Measurements from ENCODE around the gene LIPC.

The LIPC gene

DNA sequence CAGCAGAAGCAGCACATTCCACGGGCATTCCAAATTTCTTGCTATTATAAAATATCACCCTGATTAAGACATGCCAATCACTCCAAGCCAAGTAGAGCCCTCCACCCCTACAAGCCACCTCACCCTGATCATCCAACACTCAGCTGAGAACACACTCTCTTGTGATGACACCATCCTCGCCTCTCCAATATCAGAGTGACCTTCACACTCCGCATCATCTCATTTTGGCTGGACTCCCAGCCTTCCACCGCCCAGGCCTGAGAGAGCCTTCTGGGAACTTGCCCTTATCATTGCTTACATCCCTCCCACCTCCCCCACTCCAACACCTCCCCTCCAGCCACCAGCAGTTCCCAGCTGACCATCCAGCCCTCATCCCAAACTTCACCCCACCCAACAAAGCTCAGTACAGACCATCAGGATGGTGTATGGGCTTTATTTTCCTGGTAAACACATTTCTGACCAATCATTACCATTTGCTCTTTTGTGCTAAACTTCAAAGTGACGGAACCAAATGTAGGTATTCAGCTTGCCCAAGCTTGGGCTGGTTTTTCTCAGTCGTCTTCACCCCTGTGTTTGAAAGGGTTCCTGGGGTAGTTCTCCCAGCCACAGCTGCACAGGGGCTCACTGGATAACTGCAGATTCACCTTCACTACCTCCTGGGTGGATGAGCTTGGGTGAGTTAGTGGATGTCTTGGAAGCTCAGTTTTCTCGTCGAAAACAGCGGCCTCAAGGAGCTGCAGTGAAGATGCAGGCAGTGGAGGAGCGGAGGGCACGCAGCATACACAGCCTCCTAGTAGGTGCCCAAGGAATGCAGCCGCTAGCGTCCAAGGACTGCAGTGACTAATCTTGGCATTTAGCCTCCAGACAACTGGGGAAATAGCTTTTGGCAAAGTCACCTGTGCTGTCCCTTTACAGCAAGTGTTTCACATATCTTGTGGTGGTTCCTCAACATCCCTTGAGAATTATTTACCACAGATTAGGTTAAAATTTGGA, 115.1 kb downstream of the LIPC start:
- no peak for DNase-seq
- Mint-ChIP-seq H3K4me3 (no peak overlapping the region), H3K4me1 (ENCODE audit: low read depth) (peaks cover 30% of the 10 kb centered on the region), H3K27ac (no peak overlapping the region), H3K27me3 (peaks cover under 1% of the 10 kb centered on the region), H3K36me3 (ENCODE audit: low read depth) (no peaks in the 10 kb centered on the region), H3K9me3 (no peaks in the 10 kb centered on the region)

DNA sequence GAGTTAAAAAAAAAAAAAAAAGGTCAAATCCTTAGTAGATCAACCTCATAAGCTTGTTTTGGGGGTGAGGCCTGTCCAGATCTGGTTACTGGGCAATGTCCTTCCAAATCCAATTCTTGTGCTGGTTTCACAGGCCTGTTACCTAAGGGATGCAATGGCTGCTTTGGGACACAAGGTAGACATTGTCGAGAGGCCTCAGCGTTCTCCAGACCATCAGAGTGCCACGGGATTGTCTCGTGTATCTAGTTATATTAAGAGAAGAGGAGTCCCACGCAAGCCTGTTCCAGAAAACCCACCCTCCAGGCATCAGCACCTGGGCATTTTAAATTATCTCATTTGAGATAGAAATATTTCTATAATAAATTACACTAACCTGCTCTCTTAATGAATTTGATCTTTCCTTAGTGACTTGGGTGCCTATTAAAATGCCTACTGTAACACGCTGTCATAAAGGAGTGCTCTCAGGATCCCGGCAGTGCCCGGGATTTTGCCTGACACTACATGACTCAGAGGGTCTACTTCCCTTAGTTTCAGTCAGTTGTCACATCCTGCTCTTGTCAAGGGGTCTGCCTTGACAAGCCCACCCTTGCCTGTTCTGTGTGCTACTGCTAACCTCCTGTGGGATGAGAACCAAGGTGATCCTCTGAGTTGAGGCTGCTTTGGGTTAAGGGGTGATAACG, 116.0 kb downstream of the LIPC start:
- DNase-seq: no peak
- Mint-ChIP-seq H3K27ac (no peak overlapping the region), H3K4me1 (ENCODE audit: low read depth) (peaks cover 33% of the 10 kb centered on the region), H3K36me3 (ENCODE audit: low read depth) (no peaks in the 10 kb centered on the region), H3K4me3 (no peak overlapping the region), H3K9me3 (no peaks in the 10 kb centered on the region), H3K27me3 (peaks cover 3% of the 10 kb centered on the region)

DNA sequence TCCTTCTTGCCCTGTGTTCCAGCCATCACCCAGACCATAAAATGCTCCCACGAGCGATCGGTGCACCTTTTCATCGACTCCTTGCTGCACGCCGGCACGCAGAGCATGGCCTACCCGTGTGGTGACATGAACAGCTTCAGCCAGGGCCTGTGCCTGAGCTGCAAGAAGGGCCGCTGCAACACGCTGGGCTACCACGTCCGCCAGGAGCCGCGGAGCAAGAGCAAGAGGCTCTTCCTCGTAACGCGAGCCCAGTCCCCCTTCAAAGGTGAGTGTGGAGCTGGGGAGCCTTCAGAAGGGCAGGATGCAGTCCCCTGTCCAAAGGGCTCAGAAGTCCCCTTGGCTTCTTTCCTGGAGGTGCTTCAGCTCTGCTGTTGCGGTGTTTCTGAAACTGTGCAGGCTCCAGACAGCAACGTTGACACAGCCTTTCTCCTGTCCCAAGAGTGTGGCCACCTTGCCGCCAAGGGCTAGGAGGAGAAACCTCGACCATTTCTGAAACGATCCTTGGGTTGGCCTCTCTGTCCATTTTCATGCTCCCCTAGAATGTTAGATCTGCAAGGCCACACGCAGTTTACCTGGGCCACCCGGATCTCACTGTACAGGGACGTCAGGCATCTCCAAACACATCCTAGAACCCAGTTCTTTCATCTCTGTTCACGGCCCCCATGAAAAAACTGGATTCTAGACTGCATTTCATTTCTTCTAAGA, 116.7 kb downstream of the LIPC start:
- H3K27ac Mint-ChIP-seq: no peak overlapping the region
- H3K4me3 Mint-ChIP-seq: no peak overlapping the region
- H3K27me3 Mint-ChIP-seq: peaks cover 3% of the 10 kb centered on the region
- DNase-seq: no peak
- no peaks in the 10 kb centered on the region for H3K9me3 Mint-ChIP-seq
- H3K4me1 Mint-ChIP-seq (ENCODE audit: low read depth): peaks cover 33% of the 10 kb centered on the region
- no peaks in the 10 kb centered on the region for H3K36me3 Mint-ChIP-seq (ENCODE audit: low read depth)

DNA sequence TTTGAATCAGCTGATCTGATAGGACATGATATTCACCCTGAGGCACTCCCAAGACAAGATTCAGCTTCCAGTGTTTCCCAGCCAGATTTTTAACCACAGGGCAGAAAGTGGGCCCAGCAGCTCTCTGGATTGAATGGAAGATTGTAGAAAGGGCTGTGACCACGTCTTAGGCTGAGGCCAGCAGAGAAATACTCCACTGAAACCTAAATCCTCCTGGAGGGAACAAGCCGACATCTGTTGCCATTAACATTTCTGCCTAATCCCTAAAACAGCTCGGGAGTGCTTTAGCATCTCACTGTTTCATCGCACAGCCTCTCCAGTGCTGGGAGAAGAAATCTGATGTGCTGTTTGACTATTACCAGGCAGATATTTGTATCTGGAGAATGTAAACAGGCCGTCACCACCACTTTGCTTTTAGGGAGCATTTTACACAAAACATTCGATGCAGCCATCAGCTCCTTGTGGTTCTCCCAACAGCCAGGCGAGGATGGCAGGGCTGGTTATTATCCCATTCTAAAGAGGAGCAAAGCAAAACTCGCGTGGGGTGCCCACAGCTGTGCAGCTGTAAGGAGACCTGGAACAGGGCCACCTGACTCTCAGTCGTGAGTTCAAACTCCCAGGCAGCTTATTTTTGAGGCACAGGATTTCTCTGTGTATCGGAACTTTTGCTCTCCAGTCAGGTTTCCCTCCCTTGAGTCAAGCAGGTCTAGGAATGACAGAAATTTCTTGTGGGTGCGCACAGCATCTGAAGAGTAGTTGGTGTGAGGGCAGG, 117.4 kb downstream of the LIPC start:
- Mint-ChIP-seq H3K27ac (no peak overlapping the region), H3K4me3 (no peak overlapping the region), H3K4me1 (ENCODE audit: low read depth) (peaks cover 33% of the 10 kb centered on the region), H3K9me3 (no peaks in the 10 kb centered on the region), H3K36me3 (ENCODE audit: low read depth) (no peaks in the 10 kb centered on the region), H3K27me3 (peaks cover 3% of the 10 kb centered on the region)
- no peak for DNase-seq

DNA sequence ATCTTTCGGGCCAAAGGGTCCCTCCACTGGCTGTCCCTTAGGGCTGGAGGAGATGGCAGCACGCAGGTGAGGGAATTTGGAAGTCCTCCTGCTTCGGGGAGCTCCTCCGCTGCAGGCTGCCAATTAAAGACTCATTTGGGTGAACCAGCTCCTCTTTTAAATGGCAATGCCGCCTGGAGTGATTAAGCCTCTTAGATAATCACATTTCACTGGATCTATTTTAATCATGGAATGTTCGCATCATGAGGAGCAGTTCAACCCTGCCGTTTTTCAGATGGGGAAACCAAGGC, 117.9 kb downstream of the LIPC start:
- H3K27me3 Mint-ChIP-seq: peaks cover 3% of the 10 kb centered on the region
- H3K4me3 Mint-ChIP-seq: no peak overlapping the region

DNA sequence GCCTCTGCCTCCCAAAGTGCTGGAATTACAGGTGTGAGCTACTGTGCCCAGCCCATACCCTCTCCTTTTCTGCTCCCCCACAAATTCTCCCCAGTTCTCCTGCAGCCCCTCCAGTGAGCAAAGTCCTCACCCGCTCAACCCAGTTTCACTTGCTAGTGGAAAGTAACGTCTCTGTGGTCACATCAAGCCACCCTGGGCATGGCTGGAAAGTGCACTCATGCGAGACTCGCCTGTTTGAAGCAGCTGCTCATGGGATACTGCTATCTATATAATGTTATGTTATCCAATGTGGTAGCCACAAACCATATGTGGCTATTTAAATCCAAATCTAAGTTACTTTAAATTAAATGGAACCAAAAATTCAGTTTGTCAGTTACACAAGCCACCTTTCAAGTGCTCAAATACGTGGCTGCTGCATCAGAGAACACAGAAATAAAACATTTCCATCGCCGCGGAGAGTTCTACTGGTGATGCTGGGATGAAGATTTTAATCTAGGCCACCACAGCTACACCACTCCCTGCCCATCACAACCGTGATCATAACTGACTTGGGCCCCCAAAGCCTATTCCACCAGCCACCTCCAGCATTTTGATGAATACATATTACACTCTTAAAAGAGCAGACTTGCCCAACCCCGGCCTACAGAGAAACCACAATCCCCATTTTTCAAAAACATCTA, 119.4 kb downstream of the LIPC start:
- no peaks in the 10 kb centered on the region for H3K9me3 Mint-ChIP-seq
- H3K36me3 Mint-ChIP-seq (ENCODE audit: low read depth): no peaks in the 10 kb centered on the region
- H3K4me3 Mint-ChIP-seq: no peak overlapping the region
- H3K27me3 Mint-ChIP-seq: peaks cover 3% of the 10 kb centered on the region
- no peak for DNase-seq
- H3K4me1 Mint-ChIP-seq (ENCODE audit: low read depth): peaks cover 19% of the 10 kb centered on the region
- no peak overlapping the region for H3K27ac Mint-ChIP-seq

More for the DNA sequence above, 117.9 kb downstream of the LIPC start:
- Mint-ChIP-seq H3K36me3 (ENCODE audit: low read depth) (no peaks in the 10 kb centered on the region), H3K27ac (no peak overlapping the region), H3K4me1 (ENCODE audit: low read depth) (peaks cover 31% of the 10 kb centered on the region), H3K9me3 (no peaks in the 10 kb centered on the region)
- no peak for DNase-seq

DNA sequence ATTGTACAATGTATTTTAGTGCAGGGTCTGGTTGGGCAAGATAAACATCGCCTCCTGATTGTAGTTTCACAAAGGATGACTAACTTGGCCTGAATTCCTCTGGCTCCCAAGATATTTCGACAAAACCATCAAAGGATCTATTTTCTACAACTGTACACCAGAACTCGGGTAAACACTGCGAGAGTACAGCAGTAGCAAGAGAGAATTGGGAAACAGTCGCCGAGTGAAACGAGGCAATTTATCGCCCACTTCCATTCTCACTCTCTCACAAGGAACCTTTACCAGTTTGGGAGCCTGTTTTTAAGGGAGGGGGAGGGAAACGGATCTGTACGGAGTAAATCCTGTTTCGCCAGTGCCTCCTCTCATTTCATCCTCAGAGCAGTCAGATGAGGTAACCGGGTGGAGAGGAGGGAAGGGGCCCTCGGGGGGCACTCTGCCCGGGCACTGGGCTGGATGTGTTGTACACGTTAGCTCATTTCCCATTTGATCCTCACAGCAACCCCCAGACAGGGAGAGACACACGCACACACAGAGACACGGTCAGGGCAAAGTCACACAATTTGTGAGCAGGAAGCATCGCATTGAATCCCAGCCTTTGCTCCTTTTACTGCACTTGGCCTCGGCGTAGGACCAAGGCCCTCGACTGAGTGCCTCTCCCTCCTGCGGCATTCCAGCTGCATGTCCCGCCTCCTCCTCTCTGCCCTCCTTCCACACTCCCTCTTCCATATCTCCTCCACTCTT, 120.1 kb downstream of the LIPC start:
- peaks cover 3% of the 10 kb centered on the region for H3K27me3 Mint-ChIP-seq
- peaks cover 14% of the 10 kb centered on the region for H3K4me1 Mint-ChIP-seq (ENCODE audit: low read depth)
- no peak for DNase-seq
- no peak overlapping the region for H3K27ac Mint-ChIP-seq
- H3K4me3 Mint-ChIP-seq: no peak overlapping the region
- no peaks in the 10 kb centered on the region for H3K36me3 Mint-ChIP-seq (ENCODE audit: low read depth)
- H3K9me3 Mint-ChIP-seq: no peaks in the 10 kb centered on the region

DNA sequence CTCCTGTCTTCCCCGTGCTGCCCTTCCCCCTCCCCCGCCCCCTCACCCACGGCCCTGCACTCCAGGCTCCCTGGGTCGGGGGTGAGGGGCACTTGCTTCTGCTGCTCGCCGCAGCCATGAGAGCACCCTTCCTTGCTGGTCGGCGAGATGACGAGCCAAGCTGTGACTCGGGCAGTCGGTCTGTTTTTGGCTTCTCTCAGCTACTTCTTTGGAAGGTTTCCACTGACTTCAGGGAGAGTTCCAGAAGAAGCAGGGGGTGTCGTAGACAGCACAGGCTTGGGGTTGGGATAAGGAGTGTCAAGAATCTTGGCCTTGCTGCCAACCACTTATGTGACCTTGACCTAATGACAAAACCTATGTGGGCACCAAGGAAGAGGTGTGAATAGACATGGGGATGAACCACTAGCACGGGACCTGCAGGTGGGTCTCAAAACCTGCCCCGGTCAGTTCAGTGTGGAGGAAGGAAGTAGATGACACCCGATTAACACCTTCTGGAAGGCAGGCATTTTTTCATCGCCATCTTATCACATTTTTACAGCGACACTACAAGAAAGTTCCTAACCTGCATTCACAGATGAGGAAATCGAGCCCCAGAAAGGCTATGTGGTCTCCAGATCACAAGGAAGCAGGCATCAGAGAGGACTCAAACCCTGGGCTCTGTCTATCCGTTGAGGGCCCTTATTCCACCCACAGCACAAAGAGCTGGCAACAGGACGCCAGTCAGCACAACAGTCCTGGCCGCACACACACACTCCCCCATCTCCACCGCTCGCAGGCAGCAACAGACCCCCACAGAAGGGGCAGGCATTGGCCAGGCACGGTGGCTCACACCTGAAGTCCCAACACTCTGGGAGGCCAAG, 120.9 kb downstream of the LIPC start:
- no peak for DNase-seq
- Mint-ChIP-seq H3K36me3 (ENCODE audit: low read depth) (no peaks in the 10 kb centered on the region), H3K27ac (no peak overlapping the region), H3K9me3 (no peaks in the 10 kb centered on the region), H3K4me3 (no peak overlapping the region), H3K4me1 (ENCODE audit: low read depth) (peaks cover 14% of the 10 kb centered on the region), H3K27me3 (peaks cover 3% of the 10 kb centered on the region)

DNA sequence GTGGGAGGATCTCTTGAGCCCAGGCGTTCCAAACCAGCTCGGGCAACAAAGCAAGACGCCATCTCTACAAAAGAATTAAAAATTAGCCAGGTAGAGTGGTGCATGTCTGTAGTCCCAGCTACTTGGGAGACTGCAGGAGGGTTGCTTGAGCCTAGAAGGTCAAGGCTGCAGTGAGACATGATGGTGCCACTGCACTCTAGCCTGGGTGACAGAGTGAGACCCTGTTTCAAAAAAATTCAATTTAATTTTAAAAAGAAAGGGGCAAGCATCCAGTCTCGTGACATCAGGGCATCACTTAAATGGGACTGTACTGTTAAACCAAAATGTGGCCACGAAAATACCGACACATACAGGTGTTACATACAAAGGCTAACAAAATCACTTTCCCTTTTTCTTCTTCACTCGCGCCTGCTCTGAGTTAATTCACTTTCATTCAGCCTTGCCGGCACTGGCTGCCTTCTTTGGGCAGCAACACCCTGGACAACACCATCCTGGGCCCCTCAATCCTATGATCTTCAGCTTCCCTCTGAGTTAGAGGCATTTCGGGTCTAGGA, 121.7 kb downstream of the LIPC start:
- Mint-ChIP-seq H3K27ac (no peak overlapping the region), H3K4me3 (no peak overlapping the region), H3K4me1 (ENCODE audit: low read depth) (peaks cover 14% of the 10 kb centered on the region), H3K9me3 (no peaks in the 10 kb centered on the region), H3K27me3 (peaks cover 3% of the 10 kb centered on the region), H3K36me3 (ENCODE audit: low read depth) (no peaks in the 10 kb centered on the region)
- DNase-seq: no peak

DNA sequence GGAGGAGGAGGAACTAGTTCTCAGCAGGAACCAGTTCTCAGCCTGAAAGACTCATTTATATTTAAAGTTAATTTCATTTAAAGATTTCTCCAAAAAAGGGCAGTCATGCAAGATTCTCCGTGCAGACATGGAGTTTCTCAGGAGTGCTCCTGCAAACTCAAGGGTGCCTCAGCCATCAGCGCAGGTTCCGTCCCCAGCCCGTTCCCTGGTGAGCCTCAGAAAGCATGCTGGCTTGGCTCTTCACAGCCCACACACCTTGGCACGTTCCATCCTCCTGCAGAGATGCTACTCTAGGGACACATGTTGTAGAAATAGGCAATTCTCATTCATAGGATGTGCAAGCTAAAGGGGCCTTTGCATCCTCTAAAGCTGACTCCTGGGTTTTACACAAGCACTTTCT, 123.0 kb downstream of the LIPC start:
- Mint-ChIP-seq H3K27me3 (peaks cover 3% of the 10 kb centered on the region), H3K36me3 (ENCODE audit: low read depth) (no peaks in the 10 kb centered on the region), H3K4me1 (ENCODE audit: low read depth) (peaks cover 14% of the 10 kb centered on the region), H3K9me3 (no peaks in the 10 kb centered on the region), H3K27ac (no peak overlapping the region), H3K4me3 (no peak overlapping the region)
- DNase-seq: no peak

DNA sequence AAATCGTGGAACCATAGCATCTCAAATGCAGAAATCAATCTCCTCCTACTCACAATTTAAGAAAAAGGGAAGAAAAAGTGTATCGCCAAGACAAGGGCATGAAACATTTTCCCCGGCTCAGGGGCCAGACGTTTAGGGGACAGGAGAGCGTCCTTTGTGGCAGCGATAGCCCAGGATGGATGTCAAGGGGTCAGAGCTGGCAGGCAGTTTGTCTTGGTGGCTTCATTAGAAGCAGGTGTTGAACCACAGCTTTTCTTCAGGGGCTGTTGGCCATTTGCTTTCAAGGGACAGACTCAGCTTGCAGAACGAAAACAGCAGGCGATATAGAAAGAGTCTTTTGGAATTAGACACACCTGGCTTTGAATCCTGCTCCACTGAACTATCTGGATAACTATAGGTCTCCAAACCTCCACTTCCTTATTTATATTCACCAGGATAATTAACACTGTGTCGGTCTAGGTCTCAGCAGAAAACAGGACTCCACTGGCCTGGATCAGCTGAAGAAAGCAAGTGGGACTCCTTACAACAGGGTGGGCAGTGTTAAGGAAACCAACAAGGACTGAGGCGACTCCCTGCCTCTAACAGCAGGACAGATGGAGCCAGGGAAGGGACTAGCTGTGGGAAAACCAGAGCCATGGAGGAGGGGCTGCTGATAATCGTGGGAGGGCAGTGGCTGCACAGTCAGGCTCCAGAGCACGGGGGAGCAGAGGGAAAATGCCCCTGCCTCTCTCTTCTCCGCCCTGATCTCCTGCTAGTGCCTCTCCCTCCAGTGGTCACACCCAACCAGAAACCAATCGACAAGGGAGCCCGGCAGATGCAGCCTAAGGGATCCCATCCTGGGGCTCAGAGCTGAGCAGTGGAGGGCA, 123.6 kb downstream of the LIPC start:
- no peak for DNase-seq
- H3K9me3 Mint-ChIP-seq: no peaks in the 10 kb centered on the region
- H3K4me1 Mint-ChIP-seq (ENCODE audit: low read depth): peaks cover 14% of the 10 kb centered on the region
- no peak overlapping the region for H3K27ac Mint-ChIP-seq
- H3K4me3 Mint-ChIP-seq: no peak overlapping the region
- peaks cover 3% of the 10 kb centered on the region for H3K27me3 Mint-ChIP-seq
- no peaks in the 10 kb centered on the region for H3K36me3 Mint-ChIP-seq (ENCODE audit: low read depth)

DNA sequence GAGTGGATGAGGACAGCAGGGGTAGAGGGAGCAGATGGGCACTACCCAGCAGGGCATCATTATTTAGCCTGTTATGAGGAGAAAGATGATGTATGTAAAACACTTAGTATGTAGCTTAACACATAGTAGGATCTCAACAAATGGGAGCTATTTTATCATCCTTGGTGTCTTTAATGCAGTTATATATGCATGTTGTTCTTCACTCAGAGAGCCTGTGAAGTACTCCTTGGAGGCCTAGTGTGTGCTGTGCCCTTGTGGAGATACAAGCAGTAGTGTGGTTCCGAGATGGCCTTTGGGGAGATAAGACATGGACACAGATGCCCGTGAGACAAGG, 124.2 kb downstream of the LIPC start:
- peaks cover 3% of the 10 kb centered on the region for H3K27me3 Mint-ChIP-seq
- DNase-seq: no peak
- no peak overlapping the region for H3K4me3 Mint-ChIP-seq

More for the DNA sequence above, 124.2 kb downstream of the LIPC start:
- Mint-ChIP-seq H3K4me1 (ENCODE audit: low read depth) (peaks cover 13% of the 10 kb centered on the region), H3K27ac (no peak overlapping the region), H3K9me3 (no peaks in the 10 kb centered on the region), H3K36me3 (ENCODE audit: low read depth) (no peaks in the 10 kb centered on the region)
